ENCODE results near the gene IL6ST. TPM values are rescaled to one million over a fixed set of nuclear protein-coding genes. Genes with fewer than 3 reads are reported as not detected.

The IL6ST gene
- total RNA-seq, 1 experiment from 2014 or later: 181 TPM

DNA sequence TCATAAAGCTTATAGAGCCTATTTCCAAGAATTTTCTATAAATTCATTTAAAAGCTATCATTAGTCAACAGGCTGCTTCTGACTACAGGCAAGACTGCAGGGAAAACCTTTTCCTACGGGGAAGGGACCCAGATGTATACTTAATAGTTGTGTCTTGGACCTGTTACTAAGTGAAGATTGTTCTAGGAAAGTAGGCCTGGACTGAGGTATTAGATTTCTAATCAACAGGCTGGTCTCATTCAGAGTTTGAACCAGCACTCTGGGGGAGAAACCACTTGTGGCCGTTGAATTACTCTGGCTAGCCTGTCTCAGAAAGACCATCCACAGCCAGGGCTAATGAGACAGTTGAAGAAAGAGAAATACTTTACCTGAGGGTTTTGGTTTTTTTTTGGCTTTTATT lies 60.0 kb downstream of the IL6ST start:
- BruUV-seq (replicated peaks): no TSS peak
- DNase-seq (ENCODE audit: low read depth, low spot score) (no peak), ATAC-seq (no peak)
- intact Hi-C loops (cut with micrococcal nuclease; ENCODE audit: unreplicated experiment) (no loop called here), in situ Hi-C loops (cut with HindIII; ENCODE audit: low pct_unique_long_range_greater_than_20kb, low sequenced_read_pairs) (no loop called here)
- no peaks in the 10 kb centered on the region for H3K4me1 ChIP-seq (ENCODE audit: control insufficient read depth, insufficient read depth, low read length)
- POLR2A ChIA-PET: no interaction called here
- TF ChIP-seq SIN3A (IDR thresholded peaks at IDR 0.05; ENCODE audit: borderline replicate concordance, insufficient read depth, low read depth, low read length) (no peak), POLR2AphosphoS5 (IDR thresholded peaks at IDR 0.05; ENCODE audit: low read depth, low read length) (no peak), TCF7L2 (IDR thresholded peaks at IDR 0.05; ENCODE audit: low read depth, low read length) (no peak)
- TF ChIP-seq, protein P1, sequence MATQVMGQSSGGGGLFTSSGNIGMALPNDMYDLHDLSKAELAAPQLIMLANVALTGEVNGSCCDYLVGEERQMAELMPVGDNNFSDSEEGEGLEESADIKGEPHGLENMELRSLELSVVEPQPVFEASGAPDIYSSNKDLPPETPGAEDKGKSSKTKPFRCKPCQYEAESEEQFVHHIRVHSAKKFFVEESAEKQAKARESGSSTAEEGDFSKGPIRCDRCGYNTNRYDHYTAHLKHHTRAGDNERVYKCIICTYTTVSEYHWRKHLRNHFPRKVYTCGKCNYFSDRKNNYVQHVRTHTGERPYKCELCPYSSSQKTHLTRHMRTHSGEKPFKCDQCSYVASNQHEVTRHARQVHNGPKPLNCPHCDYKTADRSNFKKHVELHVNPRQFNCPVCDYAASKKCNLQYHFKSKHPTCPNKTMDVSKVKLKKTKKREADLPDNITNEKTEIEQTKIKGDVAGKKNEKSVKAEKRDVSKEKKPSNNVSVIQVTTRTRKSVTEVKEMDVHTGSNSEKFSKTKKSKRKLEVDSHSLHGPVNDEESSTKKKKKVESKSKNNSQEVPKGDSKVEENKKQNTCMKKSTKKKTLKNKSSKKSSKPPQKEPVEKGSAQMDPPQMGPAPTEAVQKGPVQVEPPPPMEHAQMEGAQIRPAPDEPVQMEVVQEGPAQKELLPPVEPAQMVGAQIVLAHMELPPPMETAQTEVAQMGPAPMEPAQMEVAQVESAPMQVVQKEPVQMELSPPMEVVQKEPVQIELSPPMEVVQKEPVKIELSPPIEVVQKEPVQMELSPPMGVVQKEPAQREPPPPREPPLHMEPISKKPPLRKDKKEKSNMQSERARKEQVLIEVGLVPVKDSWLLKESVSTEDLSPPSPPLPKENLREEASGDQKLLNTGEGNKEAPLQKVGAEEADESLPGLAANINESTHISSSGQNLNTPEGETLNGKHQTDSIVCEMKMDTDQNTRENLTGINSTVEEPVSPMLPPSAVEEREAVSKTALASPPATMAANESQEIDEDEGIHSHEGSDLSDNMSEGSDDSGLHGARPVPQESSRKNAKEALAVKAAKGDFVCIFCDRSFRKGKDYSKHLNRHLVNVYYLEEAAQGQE (IDR thresholded peaks at IDR 0.05; ENCODE audit: insufficient read depth in 1 of 2, low read depth in 2 of 2, low read length in 1 of 2): no peak
- TF ChIP-seq, protein P2, sequence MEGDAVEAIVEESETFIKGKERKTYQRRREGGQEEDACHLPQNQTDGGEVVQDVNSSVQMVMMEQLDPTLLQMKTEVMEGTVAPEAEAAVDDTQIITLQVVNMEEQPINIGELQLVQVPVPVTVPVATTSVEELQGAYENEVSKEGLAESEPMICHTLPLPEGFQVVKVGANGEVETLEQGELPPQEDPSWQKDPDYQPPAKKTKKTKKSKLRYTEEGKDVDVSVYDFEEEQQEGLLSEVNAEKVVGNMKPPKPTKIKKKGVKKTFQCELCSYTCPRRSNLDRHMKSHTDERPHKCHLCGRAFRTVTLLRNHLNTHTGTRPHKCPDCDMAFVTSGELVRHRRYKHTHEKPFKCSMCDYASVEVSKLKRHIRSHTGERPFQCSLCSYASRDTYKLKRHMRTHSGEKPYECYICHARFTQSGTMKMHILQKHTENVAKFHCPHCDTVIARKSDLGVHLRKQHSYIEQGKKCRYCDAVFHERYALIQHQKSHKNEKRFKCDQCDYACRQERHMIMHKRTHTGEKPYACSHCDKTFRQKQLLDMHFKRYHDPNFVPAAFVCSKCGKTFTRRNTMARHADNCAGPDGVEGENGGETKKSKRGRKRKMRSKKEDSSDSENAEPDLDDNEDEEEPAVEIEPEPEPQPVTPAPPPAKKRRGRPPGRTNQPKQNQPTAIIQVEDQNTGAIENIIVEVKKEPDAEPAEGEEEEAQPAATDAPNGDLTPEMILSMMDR (IDR thresholded peaks at IDR 0.05): no peak
- H3K27ac ChIP-seq (ENCODE audit: low read length): no peak overlapping the region
- no peaks in the 10 kb centered on the region for H3K9me3 ChIP-seq (ENCODE audit: control insufficient read depth, insufficient read depth, low read depth, low read length)
- CTCF ChIA-PET: interaction anchor here (0.6 kb wide), 1 partner anchor 1314 kb away, joined by 3 read pairs; no protein-coding TSS in a partner anchor
- H3K36me3 ChIP-seq (ENCODE audit: control insufficient read depth, insufficient read depth, low read length): peaks cover 7% of the 10 kb centered on the region; the same call in 1 of the 2 replicates
- no peaks in the 10 kb centered on the region for H3K27me3 ChIP-seq (ENCODE audit: control insufficient read depth, insufficient read depth, low read length)
- no peak overlapping the region for H3K4me3 ChIP-seq (ENCODE audit: low read depth in 2 of 2, low read length in 2 of 2)

DNA sequence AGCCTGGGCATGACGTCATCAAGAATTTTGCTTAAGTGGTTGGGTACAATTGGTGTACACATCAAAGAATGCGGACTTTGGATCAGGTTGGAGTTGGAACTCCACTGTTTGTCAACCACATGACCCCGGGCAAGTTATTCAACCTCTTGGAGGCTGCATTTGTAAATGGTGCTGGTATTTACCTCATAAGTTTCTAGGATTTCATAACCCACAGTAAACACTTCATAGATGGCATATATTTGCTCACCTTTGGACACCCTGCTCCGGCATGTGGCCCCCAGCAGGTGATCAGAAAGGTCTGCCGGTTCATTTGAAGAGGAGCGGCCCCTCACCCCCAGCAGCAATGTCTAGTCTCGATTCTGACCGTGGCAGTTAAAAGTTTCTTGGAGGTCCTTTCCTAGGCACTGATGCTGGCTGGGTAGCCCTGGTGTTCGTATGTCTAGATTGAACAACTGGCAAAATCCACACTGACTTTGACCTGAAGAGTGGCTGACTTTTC lies 60.6 kb downstream of the IL6ST start:
- Histone ChIP-seq H3K36me3 (ENCODE audit: control insufficient read depth, insufficient read depth, low read length) (peaks cover 3% of the 10 kb centered on the region; the same call in 1 of the 2 replicates), H3K4me1 (ENCODE audit: control insufficient read depth, insufficient read depth, low read length) (no peaks in the 10 kb centered on the region), H3K27me3 (ENCODE audit: control insufficient read depth, insufficient read depth, low read length) (no peaks in the 10 kb centered on the region), H3K9me3 (ENCODE audit: control insufficient read depth, insufficient read depth, low read depth, low read length) (no peaks in the 10 kb centered on the region), H3K4me3 (ENCODE audit: low read depth in 2 of 2, low read length in 2 of 2) (no peak overlapping the region), H3K27ac (ENCODE audit: low read length) (no peak overlapping the region)
- BruUV-seq (replicated peaks): no TSS peak
- in situ Hi-C loops (cut with HindIII; ENCODE audit: low pct_unique_long_range_greater_than_20kb, low sequenced_read_pairs) (no loop called here), intact Hi-C loops (cut with micrococcal nuclease; ENCODE audit: unreplicated experiment) (no loop called here)
- ATAC-seq (no peak), DNase-seq (ENCODE audit: low read depth, low spot score) (no peak)
- TF ChIP-seq POLR2AphosphoS5 (IDR thresholded peaks at IDR 0.05; ENCODE audit: low read depth, low read length) (no peak; the same call in 1 of the 2 replicates), TCF7L2 (IDR thresholded peaks at IDR 0.05; ENCODE audit: low read depth, low read length) (no peak), SIN3A (IDR thresholded peaks at IDR 0.05; ENCODE audit: borderline replicate concordance, insufficient read depth, low read depth, low read length) (no peak)
- TF ChIP-seq, protein P1 (IDR thresholded peaks at IDR 0.05; ENCODE audit: insufficient read depth in 1 of 2, low read depth in 2 of 2, low read length in 1 of 2): no peak
- TF ChIP-seq, protein P2 (IDR thresholded peaks at IDR 0.05): no peak
- ChIA-PET POLR2A (no interaction called here), CTCF (no interaction called here)

Measured in Panc1 (cell line).